Heart left ventricle (tissue), 16 donors: ENCODE results near the gene EVI2A. TPM values are rescaled to one million over a fixed set of nuclear protein-coding genes. Genes with fewer than 3 reads are reported as not detected.

Experiments used
- ATAC-seq, 4 donors: fragments of 200-7000 bp; cut with Tn5 transposase; one replicate each; pipeline ENCODE4 v1.9.1; 2020 to 2022; ENCODE audit warnings: moderate library complexity in 4 of 4, mild to moderate bottlenecking in 3 of 4, moderate number of reproducible peaks in 1 of 4
- DNase-seq, 5 donors: peaks; one replicate each; pipeline ENCODE4 v3.0.0-alpha.2; 2020
- H3K27ac ChIP-seq, 12 donors: fragments of 200-600 bp; sonication (generic) in 4 of 12; one replicate each; pipeline versions ENCODE4 v1.5.0 to v1.8.0; 2016 to 2022; ENCODE audit warnings: mild to moderate bottlenecking in 2 of 12
- H3K27me3 ChIP-seq, 9 donors: fragments of 200-600 bp; sonication (generic) in 2 of 9; one replicate each; pipeline versions ENCODE4 v1.5.1 to v1.8.0; 2016 to 2022; ENCODE audit warnings: mild to moderate bottlenecking in 3 of 9
- H3K36me3 ChIP-seq, 9 donors: fragments of 200-600 bp; sonication (generic) in 2 of 9; one replicate each; pipeline versions ENCODE4 v1.5.0 to v1.8.0; 2018 to 2022; ENCODE audit warnings: mild to moderate bottlenecking in 2 of 9
- H3K4me1 ChIP-seq, 12 donors: fragments of 200-600 bp; sonication (generic) in 4 of 12; one replicate each; pipeline versions ENCODE4 v1.5.0 to v1.8.0; 2016 to 2022; ENCODE audit warnings: mild to moderate bottlenecking in 3 of 12
- H3K4me3 ChIP-seq, 12 donors: fragments of 200-600 bp; sonication (generic) in 4 of 12; one replicate each; pipeline versions ENCODE4 v1.5.0 to v1.8.0; 2017 to 2022; ENCODE audit warnings: mild to moderate bottlenecking in 9 of 12, moderate library complexity in 4 of 12
- H3K9me3 ChIP-seq, 12 donors: fragments of 200-600 bp; sonication (generic) in 4 of 12; one replicate each; pipeline versions ENCODE4 v1.5.0 to v1.8.0; 2016 to 2022; ENCODE audit warnings: mild to moderate bottlenecking in 1 of 12
- POLR2A ChIP-seq, 2 donors: fragments of 450-650 bp; IDR thresholded peaks; one replicate each; pipeline ENCODE4 v1.6.1; 2017; ENCODE audit warnings: antibody characterized with exemption in 2 of 2, mild to moderate bottlenecking in 2 of 2, moderate library complexity in 2 of 2
- WGBS, 4 donors: extraction: QIAGEN DNeasy Blood & Tissue Kit in 2 of 4; methylation state at CpG; one replicate each; pipeline versions ENCODE4 v1.1.5 to v1.1.7; 2013 to 2018; 5-methylcytosine and 5-hydroxymethylcytosine counted together
- intact Hi-C, 10 donors: fragments of 100-400 bp; cut with DNase I; formaldehyde crosslinking; loops; one replicate each; pipeline versions ENCODE4 v1.11.1 to v1.14.2; 2022
- polyA plus RNA-seq, 2 donors: library from polyadenylated mRNA; stranded (reverse); fragments of 200-250 nt; gene quantifications; one replicate each; pipeline ENCODE4 v1.2.3, GENCODE V29; 2013
- total RNA-seq, 9 donors: library from RNA; depleted of rRNA in 2 of 9; stranded (reverse); fragments of >200 nt in 2 of 9; fragmentation: NEBNext Ultra II Directional in 3 of 9; extraction: Animal tissue kit (Norgen Biotek cat#: 25700) in 3 of 9; gene quantifications; one replicate each; pipeline versions ENCODE4 v1.1.0 to v1.2.4, GENCODE V29; 2016 to 2023
- TF ChIP-seq, protein P1 (sequence below), 12 donors: fragments of 200-600 bp; sonication (generic) in 4 of 12; IDR thresholded peaks; one replicate each; pipeline versions ENCODE4 v1.5.0 to v1.8.0; 2018 to 2022; ENCODE audit warnings: antibody characterized with exemption in 12 of 12, mild to moderate bottlenecking in 5 of 12
- donor health status: ischemic (EF 13 %, LVEDD 7.1; RV severe dilation, severe dysfunction).
- donor health status: healthy with polysubstance abuse.
- donor health status: DM: no; HTN: yes; CAD: no.
- donor health status: DM: no; HTN: no; CAD: no.
- donor health status: ischemic (EF 25% LVEDD 6.9; RV normal size, moderate dysfunction).
- donor health status: ischemic (EF 25% LVEDD 5.7; RV mildly dilated, moderate dysfunction).
- donor health status: healthy.
- donor health status: DM: yes; HTN: yes; CAD: no.
- donor health status: ischemic (EF 35%, LVEDD 5.7; RV mildly dilated, moderate dysfunction).
- donor health status: nonischemic (EF 11% LVEDD 7.7; RV severe dilation, severe dysfunction).
- donor health status: DM: yes; HTN: yes; CAD: no.
- donor health status: PGD.
- donor health status: ischemic (EF 29% LVEDD 5.4; RV normal size, mild dysfunction).
- donor health status: nonischemic (EF 23%, LVEDD 6.1; RV moderate dilation, normal function).

The EVI2A gene
- total and polyA plus RNA-seq, 11 donors, result 0.63 to 13.3 (median 1.9) TPM

DNA sequence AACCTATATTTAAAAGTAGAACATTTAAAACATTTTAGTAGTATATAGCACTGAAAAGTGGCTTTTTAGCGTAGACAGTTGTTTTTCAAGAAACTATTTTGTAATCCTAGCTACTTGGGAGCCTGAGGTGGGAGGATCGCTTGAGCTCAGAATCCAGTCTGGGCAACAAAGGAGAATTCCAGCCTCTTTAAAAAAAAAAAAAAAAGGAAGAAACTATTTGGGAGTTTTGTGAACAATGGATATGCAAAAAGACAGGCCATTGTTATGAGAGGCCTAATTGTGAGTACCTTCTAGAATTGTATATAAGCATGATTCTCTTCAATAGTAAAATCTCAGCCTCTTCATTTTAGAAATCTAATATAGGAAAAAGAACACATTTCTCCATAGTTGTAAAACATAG lies 42.0 kb downstream of the EVI2A start:
- Histone ChIP-seq H3K27me3 (no peaks in the 10 kb centered on the region), H3K4me1 (peaks cover 0 to 12% (median 2%) of the 10 kb centered on the region in 12 donors), H3K27ac (no peak overlapping the region), H3K4me3 (no peak overlapping the region), H3K9me3 (no peaks in the 10 kb centered on the region), H3K36me3 (peaks cover 0 to 61% (median 34%) of the 10 kb centered on the region in 9 donors)
- intact Hi-C loops, result no loop called here
- ATAC-seq (no peak), DNase-seq (no peak)
- 89 to 95% (median 93%) methylated on average over 2 of the region's 2 CpGs for WGBS, 4 donors
- no peak for TF ChIP-seq POLR2A (IDR thresholded peaks at IDR 0.05)
- TF ChIP-seq, protein P1, sequence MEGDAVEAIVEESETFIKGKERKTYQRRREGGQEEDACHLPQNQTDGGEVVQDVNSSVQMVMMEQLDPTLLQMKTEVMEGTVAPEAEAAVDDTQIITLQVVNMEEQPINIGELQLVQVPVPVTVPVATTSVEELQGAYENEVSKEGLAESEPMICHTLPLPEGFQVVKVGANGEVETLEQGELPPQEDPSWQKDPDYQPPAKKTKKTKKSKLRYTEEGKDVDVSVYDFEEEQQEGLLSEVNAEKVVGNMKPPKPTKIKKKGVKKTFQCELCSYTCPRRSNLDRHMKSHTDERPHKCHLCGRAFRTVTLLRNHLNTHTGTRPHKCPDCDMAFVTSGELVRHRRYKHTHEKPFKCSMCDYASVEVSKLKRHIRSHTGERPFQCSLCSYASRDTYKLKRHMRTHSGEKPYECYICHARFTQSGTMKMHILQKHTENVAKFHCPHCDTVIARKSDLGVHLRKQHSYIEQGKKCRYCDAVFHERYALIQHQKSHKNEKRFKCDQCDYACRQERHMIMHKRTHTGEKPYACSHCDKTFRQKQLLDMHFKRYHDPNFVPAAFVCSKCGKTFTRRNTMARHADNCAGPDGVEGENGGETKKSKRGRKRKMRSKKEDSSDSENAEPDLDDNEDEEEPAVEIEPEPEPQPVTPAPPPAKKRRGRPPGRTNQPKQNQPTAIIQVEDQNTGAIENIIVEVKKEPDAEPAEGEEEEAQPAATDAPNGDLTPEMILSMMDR (IDR thresholded peaks at IDR 0.05), result no peak

DNA sequence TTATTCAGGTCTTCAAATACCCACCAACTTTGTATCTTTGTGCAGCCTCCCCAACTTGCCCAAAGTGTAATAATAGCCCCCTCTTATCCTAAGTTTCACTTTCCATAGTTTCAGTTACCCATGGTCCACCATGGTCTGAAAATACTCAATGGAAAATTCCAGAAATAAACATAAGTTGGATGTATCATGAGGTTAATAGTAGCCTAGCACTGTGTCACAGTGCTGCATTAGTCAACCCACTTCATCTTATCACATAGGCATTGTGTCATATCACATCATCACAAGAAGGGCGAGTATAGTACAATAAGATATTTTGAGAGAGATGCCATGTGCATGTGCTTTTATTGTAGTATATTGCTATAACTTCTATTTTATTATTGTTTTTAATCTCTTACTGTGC lies 46.3 kb downstream of the EVI2A start:
- H3K4me3 ChIP-seq, result no peak overlapping the region
- H3K27ac ChIP-seq, result peak overlapping the region in 1 of 12 donors; percentile 69
- peak in 2 of 4 donors; percentile 53 to 58 for ATAC-seq
- H3K4me1 ChIP-seq, result peaks cover 0 to 37% (median 8%) of the 10 kb centered on the region in 12 donors
- DNase-seq, result no peak
- TF ChIP-seq, protein P1 (IDR thresholded peaks at IDR 0.05), result no peak
- no peak for TF ChIP-seq POLR2A (IDR thresholded peaks at IDR 0.05)
- H3K36me3 ChIP-seq, result peaks cover 0 to 50% (median 19%) of the 10 kb centered on the region in 9 donors
- no peaks in the 10 kb centered on the region for H3K27me3 ChIP-seq
- intact Hi-C loops, result no loop called here
- WGBS, 4 donors, result 59 to 82% (median 61%) methylated on average over 1 of the region's 1 CpG
- H3K9me3 ChIP-seq, result no peaks in the 10 kb centered on the region

DNA sequence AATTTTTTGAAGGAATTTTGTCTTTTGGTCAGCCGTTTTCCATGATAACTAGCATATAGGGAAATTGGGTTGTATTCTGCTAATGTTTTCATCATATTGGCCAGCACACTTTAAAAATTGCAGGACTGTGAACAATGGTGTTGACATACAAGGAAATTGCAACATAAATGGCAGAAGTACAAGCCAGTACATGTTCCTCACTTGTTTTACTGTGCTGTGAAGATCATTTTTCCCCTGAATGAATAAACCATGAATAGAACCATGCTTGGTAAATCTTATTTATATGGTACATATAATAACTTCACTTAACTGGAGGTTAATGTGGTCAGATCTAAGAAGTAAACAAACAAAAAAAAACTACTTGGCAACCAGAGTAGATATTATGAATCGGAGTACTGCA lies 47.2 kb downstream of the EVI2A start:
- no peak for TF ChIP-seq POLR2A (IDR thresholded peaks at IDR 0.05)
- TF ChIP-seq, protein P1 (IDR thresholded peaks at IDR 0.05), result no peak
- H3K27ac ChIP-seq, result peak overlapping the region in 2 of 12 donors; percentile 6 to 69
- WGBS, 4 donors, result 57 to 77% (median 68%) methylated on average over 2 of the region's 2 CpGs
- no peaks in the 10 kb centered on the region for H3K9me3 ChIP-seq
- ATAC-seq, result peak; percentile 38 to 86 (median 66)
- intact Hi-C loops, result no loop called here
- peaks cover 0 to 55% (median 19%) of the 10 kb centered on the region in 9 donors for H3K36me3 ChIP-seq
- DNase-seq, result no peak
- H3K4me3 ChIP-seq, result no peak overlapping the region
- H3K27me3 ChIP-seq, result no peaks in the 10 kb centered on the region
- peaks cover 0 to 40% (median 16%) of the 10 kb centered on the region in 12 donors for H3K4me1 ChIP-seq

DNA sequence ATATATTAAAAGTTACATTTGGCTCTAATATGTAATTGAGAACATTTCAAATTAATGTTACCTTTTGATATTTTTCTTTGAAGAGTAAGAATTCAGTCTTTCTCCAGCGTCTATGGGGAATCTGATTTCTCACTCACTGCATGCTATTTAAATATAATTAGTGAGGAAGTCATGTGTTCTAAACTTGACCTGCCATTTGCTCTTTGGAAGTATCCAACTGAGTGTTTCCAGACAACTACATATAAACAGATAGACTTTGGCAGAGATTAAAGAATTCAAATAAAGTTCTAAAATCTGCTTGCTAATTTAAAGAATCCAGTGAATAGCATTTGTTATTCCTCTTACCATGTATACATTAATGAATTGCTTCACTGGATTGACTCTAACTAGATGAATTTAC lies 47.9 kb downstream of the EVI2A start:
- H3K9me3 ChIP-seq, result no peaks in the 10 kb centered on the region
- ATAC-seq, result no peak
- DNase-seq, result no peak
- H3K27ac ChIP-seq, result peak overlapping the region in 1 of 12 donors; percentile 69
- WGBS, 4 donors, result 38 to 71% (median 49%) methylated on average over 1 of the region's 1 CpG
- intact Hi-C loops, result no loop called here
- peaks cover 0 to 56% (median 20%) of the 10 kb centered on the region in 9 donors for H3K36me3 ChIP-seq
- no peaks in the 10 kb centered on the region for H3K27me3 ChIP-seq
- H3K4me1 ChIP-seq, result peaks cover 0 to 43% (median 22%) of the 10 kb centered on the region in 12 donors
- TF ChIP-seq, protein P1 (IDR thresholded peaks at IDR 0.05), result no peak
- no peak for TF ChIP-seq POLR2A (IDR thresholded peaks at IDR 0.05)
- H3K4me3 ChIP-seq, result no peak overlapping the region
